Measurements from ENCODE around the gene EDEM2. TPM values are rescaled to one million over a fixed set of nuclear protein-coding genes. Genes with fewer than 3 reads are reported as not detected.

EDEM2 gene
- total and polyA plus RNA-seq, 2 of the 13 experiments (the other 11 are each of a cell fraction or from before 2014, with no cell fraction given), result 33.1 to 46.9 TPM

- ATAC-seq (no peak), DNase-seq (ENCODE audit: low spot score) (no peak), FAIRE-seq (no peak)
- 61% methylated on average over 8 of the region's 8 CpGs for WGBS (ENCODE audit: low lambda C conversion rate)
- CTCF ChIA-PET (ENCODE audit: low intra/inter-chr PET ratio, low total read pairs), result no interaction called here
- H3K4me2 ChIP-seq (ENCODE audit: low read depth, low read length), result no peak overlapping the region
- no peaks in the 10 kb centered on the region for H3K27me3 ChIP-seq (ENCODE audit: control insufficient read depth in 1 of 2, insufficient read depth in 2 of 2, low read length in 2 of 2)
- H2AFZ ChIP-seq (ENCODE audit: low read length), result no peak overlapping the region
- H3K4me1 ChIP-seq (ENCODE audit: insufficient read depth, low read length), result peaks cover 14% of the 10 kb centered on the region
- in situ Hi-C loops (cut with HindIII; ENCODE audit: extremely low pct_ligation_motif_present, low pct_unique_long_range_greater_than_20kb), result no loop called here
- no peak overlapping the region for H3K9ac ChIP-seq (ENCODE audit: insufficient read depth, low read depth, low read length)
- no peaks in the 10 kb centered on the region for H3K9me3 ChIP-seq (ENCODE audit: low read length)
- H3K36me3 ChIP-seq (replicated peaks in 1 of 2; ENCODE audit: control insufficient read depth in 1 of 2, insufficient read depth in 2 of 2, low read length in 2 of 2), result no peaks in the 10 kb centered on the region
- H3K79me2 ChIP-seq (ENCODE audit: insufficient read depth, low read length), result no peaks in the 10 kb centered on the region
- POLR2A ChIA-PET, result interaction anchor here (1.6 kb wide), 1 partner anchor 9 kb away, joined by 3 read pairs; no protein-coding TSS in a partner anchor
- BruUV-seq (replicated peaks), result no TSS peak
- H3K27ac ChIP-seq (ENCODE audit: extremely low read length, insufficient read depth, low read length), result no peak overlapping the region
- intact Hi-C loops (cut with micrococcal nuclease; ENCODE audit: unreplicated experiment), result no loop called here
- no peak overlapping the region for H3K4me3 ChIP-seq (replicated peaks in 1 of 3; ENCODE audit: insufficient read depth in 1 of 3, low read depth in 2 of 3, low read length in 3 of 3)
- peak; percentile 94 for TF ChIP-seq MNT (IDR thresholded peaks at IDR 0.05)
- no peak for TF ChIP-seq MTA3 (CRISPR knock-in tag; IDR thresholded peaks at IDR 0.05)
- no peaks in the 10 kb centered on the region for H4K20me1 ChIP-seq (ENCODE audit: insufficient read depth, low read length)
Observed at GRCh38 chr20:35101620-35102019, 45.5 kb downstream of the EDEM2 start.

GRCh38 chr20:35093267-35093884 is 53.8 kb downstream of the EDEM2 start:
- 45% methylated on average over 8 of the region's 8 CpGs for WGBS (ENCODE audit: low lambda C conversion rate)
- H2AFZ ChIP-seq (ENCODE audit: low read length), result peak overlapping the region; percentile 89
- H3K4me2 ChIP-seq (ENCODE audit: low read depth, low read length), result peak overlapping the region; percentile 87
- peak overlapping the region; percentile 82 for H3K27ac ChIP-seq (ENCODE audit: extremely low read length, insufficient read depth, low read length)
- DNase-seq (ENCODE audit: low spot score) (no peak), ATAC-seq (no peak), FAIRE-seq (no peak)
- CTCF ChIA-PET (ENCODE audit: low intra/inter-chr PET ratio, low total read pairs), result interaction anchor here (1.9 to 5.5 kb wide), 2 partner anchors 115 to 220 kb away, joined by 7 to 58 read pairs; no protein-coding TSS in a partner anchor
- H4K20me1 ChIP-seq (ENCODE audit: insufficient read depth, low read length), result peaks cover 20% of the 10 kb centered on the region; the same call in 1 of the 2 replicates
- no peaks in the 10 kb centered on the region for H3K9me3 ChIP-seq (ENCODE audit: low read length)
- POLR2A ChIA-PET, result interaction anchor here (0.8 to 3.4 kb wide), 6 partner anchors 54 to 220 kb away, joined by 3 to 17 read pairs (median 8); partner anchors contain the start of genes EDEM2, EIF6, GSS and MYH7B
- H3K9ac ChIP-seq (ENCODE audit: insufficient read depth, low read depth, low read length), result peak overlapping the region; percentile 99
- H3K79me2 ChIP-seq (ENCODE audit: insufficient read depth, low read length), result peaks cover 40% of the 10 kb centered on the region
- peaks cover 0 to 4% of the 10 kb centered on the region in 2 experiments; a peak in 1 of 5 replicates for H3K27me3 ChIP-seq (ENCODE audit: control insufficient read depth in 1 of 2, insufficient read depth in 2 of 2, low read length in 2 of 2)
- intact Hi-C loops (cut with micrococcal nuclease; ENCODE audit: unreplicated experiment), result loop anchor here (2.0 to 10.0 kb wide), 2 partner anchors 217 to 351 kb away; partner anchors contain the start of gene ACSS2
- in situ Hi-C loops (cut with HindIII; ENCODE audit: extremely low pct_ligation_motif_present, low pct_unique_long_range_greater_than_20kb), result loop anchor here (5.0 kb wide), 1 partner anchor 221 kb away; the partner anchor contains the start of gene GGT7
- peak overlapping the region; percentile 82 to 99 (median 82); a peak in 5 of 6 replicates for H3K4me3 ChIP-seq (replicated peaks in 1 of 3; ENCODE audit: insufficient read depth in 1 of 3, low read depth in 2 of 3, low read length in 3 of 3)
- BruUV-seq (replicated peaks), result TSS peak; percentile 95
- H3K4me1 ChIP-seq (ENCODE audit: insufficient read depth, low read length), result peaks cover 55% of the 10 kb centered on the region
- no peaks in the 10 kb centered on the region; a peak in 1 of 5 replicates for H3K36me3 ChIP-seq (replicated peaks in 1 of 2; ENCODE audit: control insufficient read depth in 1 of 2, insufficient read depth in 2 of 2, low read length in 2 of 2)
- no peak for TF ChIP-seq ZNF660 (CRISPR knock-in tag; IDR thresholded peaks at IDR 0.05; ENCODE audit: borderline replicate concordance, low read depth)
- TF ChIP-seq ZNF383 (CRISPR knock-in tag; IDR thresholded peaks at IDR 0.05; ENCODE audit: borderline replicate concordance), result peak; percentile 21; the same call in 1 of the 2 replicates
- TF ChIP-seq ZBTB1 (CRISPR knock-in tag; IDR thresholded peaks at IDR 0.05; ENCODE audit: borderline replicate concordance), result no peak
- no peak for TF ChIP-seq PHF21A (CRISPR knock-in tag; IDR thresholded peaks at IDR 0.05)
- TF ChIP-seq CBX1 (IDR thresholded peaks at IDR 0.05; ENCODE audit: low read depth), result no peak
- no peak for TF ChIP-seq ZNF432 (CRISPR knock-in tag; IDR thresholded peaks at IDR 0.05; ENCODE audit: borderline replicate concordance)
- no peak for TF ChIP-seq SYNCRIP (IDR thresholded peaks at IDR 0.05; ENCODE audit: insufficient read depth, low read depth, low read length)
- TF ChIP-seq ZNF564 (CRISPR knock-in tag; IDR thresholded peaks at IDR 0.05), result no peak
- TF ChIP-seq ZNF703 (CRISPR knock-in tag; IDR thresholded peaks at IDR 0.05; ENCODE audit: borderline replicate concordance), result no peak
- TF ChIP-seq TAF1 (CRISPR knock-in tag; IDR thresholded peaks at IDR 0.05), result no peak
- no peak for TF ChIP-seq ZFP1 (CRISPR knock-in tag; IDR thresholded peaks at IDR 0.05)
- 0 out of 2 replicates have a peak, but pooled peaks have one; percentile 15 for TF ChIP-seq EED (CRISPR knock-in tag; IDR thresholded peaks at IDR 0.05)
- TF ChIP-seq FOXK1 (CRISPR knock-in tag; IDR thresholded peaks at IDR 0.05; ENCODE audit: borderline replicate concordance, low read depth), result no peak
- no peak for TF ChIP-seq ZNF382 (CRISPR knock-in tag; IDR thresholded peaks at IDR 0.05; ENCODE audit: borderline replicate concordance)

Data from HepG2 (cell line).